Mucosa of descending colon (tissue), 3 donors: ENCODE measurements around the gene SLC44A3. TPM values are rescaled to one million over a fixed set of nuclear protein-coding genes. Genes with fewer than 3 reads are reported as not detected.

Experiments
- ATAC-seq: fragments of 200-7000 bp; cut with Tn5 transposase; one replicate; pipeline ENCODE4 v1.9.1; 2020; ENCODE audit warnings: mild to moderate bottlenecking, moderate library complexity
- DNase-seq, 3 donors: peaks; one replicate each; pipeline ENCODE4 v3.0.0-alpha.2; 2020
- H3K36me3 ChIP-seq: fragments of 200-600 bp; one replicate; pipeline ENCODE4 v1.8.0; 2021; ENCODE audit warnings: low read depth, mild to moderate bottlenecking
- H3K4me1 ChIP-seq: fragments of 200-600 bp; one replicate; pipeline ENCODE4 v1.8.0; 2021; ENCODE audit warnings: low read depth, mild to moderate bottlenecking
- H3K4me3 ChIP-seq: fragments of 200-600 bp; one replicate; pipeline ENCODE4 v1.8.0; 2021; ENCODE audit warnings: mild to moderate bottlenecking
- H3K9me3 ChIP-seq: fragments of 200-600 bp; one replicate; pipeline ENCODE4 v1.8.0; 2021; ENCODE audit warnings: mild to moderate bottlenecking
- CTCF ChIP-seq: fragments of 200-600 bp; IDR thresholded peaks from one replicate; pipeline ENCODE4 v1.8.0; 2022; ENCODE audit warnings: antibody characterized with exemption, mild to moderate bottlenecking
- intact Hi-C, 2 donors: fragments of 100-400 bp; cut with DNase I in 1 of 2; cut with micrococcal nuclease in 1 of 2; formaldehyde crosslinking; loops; one replicate each; pipeline versions ENCODE4 v1.11.0 to v1.11.1; 2022; cut with DNase I, micrococcal nuclease
- total RNA-seq, 3 donors: library from RNA; stranded (reverse); fragmentation: NEBNext Ultra II Directional in 2 of 3; extraction: Animal tissue kit (Norgen Biotek cat#: 25700) in 2 of 3; gene quantifications; one replicate each; pipeline versions ENCODE4 v1.2.1 to v1.2.4, GENCODE V29; 2021 to 2023
- donor health status: DM: no; HTN: no; CAD: no; lungs with moderate emphysema.
- donor health status: DM: no; HTN: no; CAD: no.
- donor health status: DM: no; HTN: yes; CAD: no.

SLC44A3 gene
- total RNA-seq, 3 donors from 2014 or later: 37.4 to 89.1 (median 49.5) TPM

GRCh38 chr1:94912263-94913184 lies 92.4 kb downstream of the SLC44A3 start:
- H3K4me3 ChIP-seq: no peak overlapping the region
- intact Hi-C loops: no loop called here
- no peaks in the 10 kb centered on the region for H3K36me3 ChIP-seq
- ATAC-seq (peak; percentile 25), DNase-seq (no peak)
- no peak for TF ChIP-seq CTCF
- no peaks in the 10 kb centered on the region for H3K9me3 ChIP-seq
- H3K4me1 ChIP-seq: peaks cover 20% of the 10 kb centered on the region

- intact Hi-C loops: no loop called here
- no peak for DNase-seq
- no peak overlapping the region for H3K4me3 ChIP-seq
- TF ChIP-seq CTCF: no peak
- no peaks in the 10 kb centered on the region for H3K36me3 ChIP-seq
- no peak for ATAC-seq
- no peaks in the 10 kb centered on the region for H3K9me3 ChIP-seq
- H3K4me1 ChIP-seq: peaks cover 40% of the 10 kb centered on the region
These were observed 97.1 kb downstream of the SLC44A3 start for GRCh38 chr1:94917251-94917650.

GRCh38 chr1:94919241-94920030 lies 99.3 kb downstream of the SLC44A3 start:
- intact Hi-C loops: loop anchor here in 1 of 2 donors (10.0 kb wide), 2 partner anchors 65 to 125 kb away; no protein-coding TSS in a partner anchor
- Histone ChIP-seq H3K4me3 (no peak overlapping the region), H3K9me3 (no peaks in the 10 kb centered on the region), H3K4me1 (peaks cover 37% of the 10 kb centered on the region), H3K36me3 (no peaks in the 10 kb centered on the region)
- peak in 1 of 3 donors; percentile 52 for DNase-seq
- TF ChIP-seq CTCF: no peak
- ATAC-seq: peak; percentile 77

- H3K4me3 ChIP-seq: no peak overlapping the region
- intact Hi-C loops: loop anchor here in 1 of 2 donors (10.0 kb wide), 2 partner anchors 65 to 125 kb away; no protein-coding TSS in a partner anchor
- peak in 1 of 3 donors; percentile 22 for DNase-seq
- H3K36me3 ChIP-seq: no peaks in the 10 kb centered on the region
- no peak for TF ChIP-seq CTCF
- peak; percentile 48 for ATAC-seq
- no peaks in the 10 kb centered on the region for H3K9me3 ChIP-seq
- H3K4me1 ChIP-seq: peaks cover 43% of the 10 kb centered on the region
These were observed 99.9 kb downstream of the SLC44A3 start for GRCh38 chr1:94920061-94920460.

GRCh38 chr1:94921977-94922376 lies 101.8 kb downstream of the SLC44A3 start:
- intact Hi-C loops: loop anchor here in 1 of 2 donors (10.0 kb wide), 2 partner anchors 67 to 123 kb away; no protein-coding TSS in a partner anchor

More at GRCh38 chr1:94921977-94922376, 101.8 kb downstream of the SLC44A3 start:
- no peaks in the 10 kb centered on the region for H3K9me3 ChIP-seq
- H3K4me3 ChIP-seq: no peak overlapping the region
- peaks cover 43% of the 10 kb centered on the region for H3K4me1 ChIP-seq
- DNase-seq (no peak), ATAC-seq (no peak)
- no peak for TF ChIP-seq CTCF
- no peaks in the 10 kb centered on the region for H3K36me3 ChIP-seq
